ENCODE measurements around the gene INSYN1.

INSYN1 gene

DNA sequence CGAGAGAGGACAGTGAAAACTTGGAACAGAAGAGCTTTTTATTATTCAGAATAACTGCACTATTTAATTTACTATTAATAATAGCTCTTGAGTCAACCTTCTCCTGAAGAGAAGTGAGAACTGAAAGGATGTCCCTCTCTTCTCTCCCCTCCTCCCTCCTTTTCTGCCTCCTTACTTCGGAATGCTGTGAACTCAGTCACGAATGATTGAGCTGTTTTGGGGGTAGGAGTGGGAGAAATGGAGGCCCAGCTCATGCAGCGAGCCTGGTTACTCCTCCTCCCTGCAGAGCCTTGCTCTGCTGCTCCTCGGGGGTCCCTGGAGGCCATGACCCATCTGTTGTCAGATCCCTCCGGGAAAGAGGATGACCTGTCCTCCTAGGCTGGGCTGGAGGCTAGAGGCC is 20.3 kb upstream of the INSYN1 start:
- no peak for DNase-seq

- no peak for DNase-seq
Measured at GRCh38 chr15:73771385-73772045, 18.4 kb upstream of the INSYN1 start.

- no peak for DNase-seq
Measured at GRCh38 chr15:73770050-73770449, 16.9 kb upstream of the INSYN1 start.

DNA sequence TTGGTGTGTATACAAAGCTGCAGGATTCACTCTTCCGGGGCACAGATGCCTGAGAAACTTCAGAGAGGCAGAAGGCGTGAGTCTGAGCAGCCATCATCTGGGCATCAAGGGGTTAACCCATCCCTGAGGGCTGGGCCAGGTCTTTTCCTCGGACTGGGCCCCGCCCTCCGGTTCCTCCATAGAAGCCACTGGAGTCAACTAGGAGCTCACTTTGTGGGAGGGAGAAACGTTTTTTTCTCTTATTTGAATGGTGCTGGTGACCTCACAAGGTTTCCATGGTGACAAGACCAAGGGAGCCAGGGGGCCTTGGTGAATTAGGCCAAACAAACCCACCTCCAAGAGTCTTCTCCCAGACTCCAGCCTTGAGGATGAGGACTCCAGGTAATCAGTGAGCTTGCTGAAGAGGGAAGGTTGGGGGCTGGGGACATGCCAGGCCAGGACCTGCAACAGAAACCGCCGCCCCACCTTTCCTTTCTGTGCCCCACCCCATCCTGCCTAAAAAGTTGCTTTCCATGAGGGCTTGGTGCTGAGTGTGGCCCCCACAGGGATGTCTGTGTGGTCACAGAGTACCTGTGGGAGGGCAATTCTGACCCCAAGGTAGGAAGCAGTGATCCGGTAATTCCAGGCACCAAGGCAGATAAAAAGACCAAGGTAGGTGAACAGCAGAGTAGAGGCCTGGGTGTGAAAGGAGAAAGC is 14.8 kb upstream of the INSYN1 start:
- DNase-seq = no peak

- DNase-seq = no peak
Measured at GRCh38 chr15:73766598-73766997, 13.4 kb upstream of the INSYN1 start.

DNA sequence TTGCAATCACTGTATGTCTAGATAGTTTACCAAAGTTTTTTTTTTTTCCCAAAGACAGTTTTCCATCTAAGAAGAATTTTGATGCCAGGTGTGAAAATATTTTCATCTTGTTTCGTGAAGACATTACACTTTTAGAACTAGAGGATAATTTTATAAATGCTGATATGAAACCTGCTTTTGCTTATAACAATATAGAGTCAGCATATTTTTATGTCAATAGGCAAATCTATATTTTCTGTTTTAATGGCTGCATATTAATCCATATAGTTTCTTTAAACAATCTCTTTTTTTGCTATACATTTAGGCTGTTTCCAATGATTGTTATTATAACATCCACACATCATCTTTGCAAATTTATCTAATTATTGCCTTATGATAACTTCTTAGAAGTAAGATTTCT is 12.6 kb upstream of the INSYN1 start:
- DNase-seq = no peak

GRCh38 chr15:73763931-73764330 is 10.8 kb upstream of the INSYN1 start:
- DNase-seq = no peak

DNA sequence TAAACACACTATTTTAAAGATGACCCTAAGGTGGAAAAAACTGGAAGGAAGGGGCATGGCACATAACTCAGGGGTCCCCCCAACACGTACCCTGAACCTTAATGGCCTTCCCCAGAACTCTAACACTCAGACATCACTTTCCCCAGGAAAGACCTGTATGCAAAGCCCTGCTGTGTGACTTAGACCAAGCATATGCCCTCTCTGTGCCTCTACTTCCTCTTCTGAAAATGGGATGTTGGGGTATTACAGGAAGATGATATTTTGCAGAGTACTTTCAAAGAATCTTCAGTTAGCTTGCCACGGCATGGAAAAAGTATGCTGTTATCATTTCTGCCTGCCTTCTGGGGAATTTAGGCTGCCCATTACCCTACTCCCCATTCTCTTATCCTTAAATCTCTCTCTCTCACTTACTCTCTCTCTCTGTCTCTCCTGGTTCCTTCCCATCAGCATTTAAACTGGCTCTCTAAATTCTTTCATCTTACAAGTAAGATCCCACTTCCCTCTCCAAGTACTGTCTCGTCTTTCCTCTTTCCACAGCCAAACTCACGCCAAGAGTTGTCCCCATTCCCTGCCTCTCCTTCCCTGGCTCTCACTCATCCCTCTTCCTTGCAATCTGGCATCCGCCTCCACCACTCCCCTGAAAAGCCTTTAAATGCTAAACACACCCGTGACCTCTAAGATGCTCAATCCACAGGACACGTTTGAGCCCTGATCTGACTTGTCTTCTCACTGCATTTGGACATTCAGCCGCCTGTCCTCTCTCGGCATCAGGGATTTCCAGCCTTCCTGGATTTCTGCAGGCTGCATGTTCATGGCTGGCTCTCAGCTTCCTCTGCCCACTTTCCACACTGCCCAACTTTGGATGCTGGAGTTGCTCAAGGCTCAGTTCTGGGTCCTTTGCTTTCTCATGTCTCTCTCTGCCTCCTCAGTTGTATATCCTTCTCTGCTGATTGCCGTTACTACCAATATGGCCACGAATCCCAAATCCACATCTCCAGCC is 7.5 kb upstream of the INSYN1 start:
- DNase-seq = no peak

GRCh38 chr15:73758461-73758860 is 5.3 kb upstream of the INSYN1 start:
- DNase-seq = no peak

DNA sequence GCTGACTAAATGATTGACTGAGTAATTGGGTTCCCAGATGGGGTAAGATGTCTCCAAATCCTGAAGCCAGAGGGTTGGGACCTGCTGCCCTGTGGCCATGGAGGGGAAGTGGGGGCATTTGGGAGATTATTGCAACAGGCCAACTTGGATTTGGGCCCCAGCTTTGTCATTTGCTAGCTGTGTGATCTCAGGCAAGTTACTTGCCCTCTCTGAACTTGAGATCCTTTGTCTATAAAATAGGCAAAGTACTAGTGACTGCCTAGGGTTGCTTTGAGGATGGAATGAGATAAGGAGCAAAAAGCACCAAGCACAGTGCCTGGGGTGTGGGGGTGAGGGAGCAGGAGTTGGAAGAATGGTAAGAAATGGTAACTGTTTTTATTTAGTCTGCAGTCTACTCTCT is 4.4 kb upstream of the INSYN1 start:
- no peak for DNase-seq

GRCh38 chr15:73756947-73757513 is 3.9 kb upstream of the INSYN1 start:
- no peak for DNase-seq

DNA sequence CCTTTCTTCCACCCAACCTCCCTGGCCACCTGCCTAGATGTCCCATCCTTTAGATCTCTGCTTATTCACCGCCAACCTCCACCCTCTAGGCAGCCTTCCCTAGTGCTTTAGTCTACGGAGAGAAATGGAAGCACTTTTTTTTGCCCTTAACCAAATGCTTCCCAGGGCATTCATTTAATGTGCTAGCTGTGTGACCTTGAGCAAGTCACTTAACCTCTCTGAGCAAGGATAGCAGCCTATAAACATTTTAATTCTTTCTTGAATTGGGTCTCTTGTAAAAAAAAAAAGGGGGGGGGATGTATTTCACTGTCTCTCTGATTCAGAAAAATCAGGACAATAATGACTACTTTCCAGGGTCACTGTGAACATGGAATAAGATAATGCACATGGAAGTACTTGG is 3.2 kb upstream of the INSYN1 start:
- no peak for DNase-seq

- no peak for DNase-seq
Measured at GRCh38 chr15:73755946-73756345, 2.8 kb upstream of the INSYN1 start.

GRCh38 chr15:73755481-73755880 is 2.3 kb upstream of the INSYN1 start:
- DNase-seq = no peak

- DNase-seq = no peak
Measured at GRCh38 chr15:73754461-73754860, 1.3 kb upstream of the INSYN1 start.

GRCh38 chr15:73752806-73753193 is 351 bp downstream of the INSYN1 start:
- DNase-seq = no peak

GRCh38 chr15:73751899-73752805 is 999 bp downstream of the INSYN1 start:
- DNase-seq = no peak

GRCh38 chr15:73751511-73751898 is 1.6 kb downstream of the INSYN1 start:
- no peak for DNase-seq

DNA sequence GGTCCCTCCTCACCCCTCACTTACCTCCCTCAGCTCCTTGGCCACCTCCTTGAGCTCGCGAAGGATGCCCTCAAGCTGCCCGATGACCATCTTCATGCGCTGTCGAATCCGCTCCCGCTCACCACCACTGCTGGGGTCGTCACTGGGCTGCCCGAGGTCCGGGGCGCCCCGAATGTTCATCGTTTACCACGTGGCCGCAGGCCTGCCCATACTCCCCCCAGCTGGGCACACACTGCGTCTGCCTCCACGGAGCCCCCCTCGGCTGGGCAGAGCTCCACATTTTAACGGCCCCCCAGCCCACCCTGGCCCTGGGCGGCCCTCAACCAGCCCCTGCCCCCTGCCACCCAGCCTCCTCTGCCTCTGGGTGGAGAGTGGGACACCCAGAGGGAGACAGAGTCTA is 2.2 kb downstream of the INSYN1 start:
- no peak for DNase-seq

DNA sequence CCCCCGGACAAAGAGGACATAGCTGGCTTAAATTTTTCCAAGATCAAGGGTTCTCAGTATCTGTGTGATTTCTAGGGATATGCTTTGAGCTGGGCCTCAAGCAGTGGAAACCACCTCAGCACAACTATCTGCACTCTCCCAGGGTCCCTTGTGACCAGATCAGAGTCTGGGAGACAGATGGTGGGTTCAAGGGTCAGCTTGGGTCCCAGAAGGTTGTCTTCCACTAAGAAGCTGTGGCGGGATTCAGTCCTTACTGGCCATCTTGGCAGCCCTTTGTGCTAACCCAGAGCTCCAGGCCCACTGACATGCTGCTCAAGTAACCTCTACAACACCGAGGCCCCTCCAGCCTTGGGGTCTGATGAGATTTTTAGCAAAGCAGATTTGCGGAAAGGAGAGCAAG is 2.7 kb downstream of the INSYN1 start:
- no peak for DNase-seq

GRCh38 chr15:73749971-73750370 is 3.2 kb downstream of the INSYN1 start:
- no peak for DNase-seq

- no peak for DNase-seq
Measured at GRCh38 chr15:73749533-73749932, 3.6 kb downstream of the INSYN1 start.

Data from NCI-H446 treated with DMSO at 0.1 percent for 48 hours (cell line).